Head of caudate nucleus (tissue), 42 donors: Measurements from ENCODE around the gene SPTA1.
"Not testable (repeated sequence)": the region's sequence is repeated elsewhere in the genome, so short reads cannot be mapped to it uniquely, and the experiment has no call there.

Experiments
- DNase-seq, 42 donors: peaks; one replicate each; pipeline versions ENCODE4 v3.0.0 to v3.0.0-alpha.2; 2020 to 2021; ENCODE audit warnings: mixed read lengths in 7 of 42
- intact Hi-C: fragments of 100-400 bp; cut with DNase I; formaldehyde crosslinking; loops from one replicate; pipeline ENCODE4 v1.15.0; 2022

The SPTA1 gene

DNA sequence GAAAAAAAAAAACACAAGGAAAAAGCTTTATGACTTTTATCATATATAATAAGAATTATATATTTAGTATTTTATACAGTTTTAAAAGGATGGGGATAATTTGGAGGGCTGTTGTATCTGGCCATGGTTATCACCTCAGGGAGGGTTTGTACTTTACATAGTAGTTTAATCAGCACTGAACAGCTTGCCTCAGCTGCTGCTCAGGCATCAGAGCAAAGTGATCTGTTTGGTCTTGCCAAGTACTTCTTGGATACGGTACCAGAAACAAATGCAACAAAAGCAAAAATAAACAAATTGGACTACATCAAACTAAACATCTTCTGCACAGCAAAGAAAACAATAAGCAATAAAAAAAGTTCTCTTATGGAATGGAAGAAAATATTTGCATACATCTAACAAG is 2.6 kb upstream of the SPTA1 start:
- DNase-seq: no peak
- intact Hi-C loops: no loop called here

GRCh38 chr1:158688343-158688742 is 1.8 kb upstream of the SPTA1 start:
- DNase-seq, intact Hi-C loops: not testable (repeated sequence)

DNA sequence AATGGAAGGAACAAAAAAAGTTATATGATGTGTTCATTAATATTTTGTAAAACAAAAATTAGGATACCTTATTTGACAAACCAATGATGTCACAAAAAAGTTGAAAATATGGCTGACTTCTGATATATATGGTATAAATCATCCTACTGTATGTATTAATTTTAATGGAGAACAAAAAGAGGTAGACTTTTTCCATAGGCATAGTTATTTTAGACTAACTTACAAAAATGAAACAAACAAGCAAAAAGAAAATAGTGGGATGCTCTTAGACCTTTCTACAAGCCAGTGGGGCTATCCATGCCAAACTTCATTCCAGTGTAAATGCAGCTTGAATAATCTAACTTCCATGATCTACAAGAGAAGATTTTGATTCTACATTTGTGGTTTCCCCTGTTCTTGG is 522 bp upstream of the SPTA1 start:
- intact Hi-C loops: no loop called here
- DNase-seq: no peak

DNA sequence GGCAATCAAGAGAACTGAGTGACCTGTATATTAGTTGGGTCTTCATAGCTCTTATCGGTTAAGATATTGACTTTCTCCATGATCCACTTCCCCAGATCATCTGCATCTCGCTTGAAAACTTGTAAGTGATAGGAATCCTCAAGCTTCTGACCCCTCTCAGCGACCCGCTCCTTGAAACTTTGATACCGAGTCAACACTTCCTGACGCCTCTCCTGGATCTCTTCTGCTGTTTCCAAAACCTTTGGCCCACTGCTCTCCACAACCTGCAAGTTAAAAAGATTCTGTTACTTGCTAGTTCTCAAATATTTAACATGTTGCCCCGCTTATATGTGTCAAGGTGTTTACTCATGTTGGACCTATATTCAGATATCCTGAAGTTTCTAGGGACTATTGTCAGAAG is 1.4 kb downstream of the SPTA1 start:
- intact Hi-C loops: no loop called here
- no peak for DNase-seq

DNA sequence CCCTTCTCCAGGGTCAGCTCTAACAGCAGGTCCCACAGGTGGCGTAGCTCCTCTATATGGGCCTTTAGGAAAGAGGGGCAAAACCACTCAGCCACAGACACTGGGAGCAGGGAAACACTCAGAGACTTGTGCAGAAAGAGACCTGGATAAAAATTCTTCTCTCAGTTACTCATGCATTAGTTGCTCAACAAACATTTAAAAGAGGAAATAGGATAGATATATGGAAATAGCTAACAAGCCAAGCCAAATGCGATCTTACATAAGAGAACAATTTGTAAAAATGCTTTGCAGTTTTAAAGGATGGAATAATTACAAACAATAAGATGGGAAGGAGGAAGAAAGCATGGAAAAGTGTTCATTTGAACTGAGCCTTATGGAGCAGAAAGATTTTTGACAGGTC is 4.9 kb downstream of the SPTA1 start:
- intact Hi-C loops: no loop called here
- DNase-seq: no peak

DNA sequence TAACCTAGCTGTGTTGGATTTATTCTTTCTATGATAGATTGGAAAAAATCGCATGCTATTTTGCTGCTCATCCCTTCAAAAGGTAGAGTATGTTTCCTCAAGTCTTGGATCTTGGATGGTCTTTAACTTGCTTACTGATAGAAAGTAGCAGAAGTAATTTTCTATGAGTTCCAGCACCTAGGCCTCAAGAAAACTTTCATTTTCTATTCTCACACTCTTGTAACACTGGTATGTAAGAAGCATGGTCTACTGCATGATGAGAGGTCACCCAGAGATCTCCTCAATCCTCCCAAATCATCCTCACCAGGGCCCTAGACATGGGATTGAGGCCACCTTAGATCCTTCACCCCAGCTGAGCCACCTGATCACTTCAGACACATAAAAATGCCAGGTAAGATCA is 7.2 kb downstream of the SPTA1 start:
- intact Hi-C loops: no loop called here
- no peak for DNase-seq

DNA sequence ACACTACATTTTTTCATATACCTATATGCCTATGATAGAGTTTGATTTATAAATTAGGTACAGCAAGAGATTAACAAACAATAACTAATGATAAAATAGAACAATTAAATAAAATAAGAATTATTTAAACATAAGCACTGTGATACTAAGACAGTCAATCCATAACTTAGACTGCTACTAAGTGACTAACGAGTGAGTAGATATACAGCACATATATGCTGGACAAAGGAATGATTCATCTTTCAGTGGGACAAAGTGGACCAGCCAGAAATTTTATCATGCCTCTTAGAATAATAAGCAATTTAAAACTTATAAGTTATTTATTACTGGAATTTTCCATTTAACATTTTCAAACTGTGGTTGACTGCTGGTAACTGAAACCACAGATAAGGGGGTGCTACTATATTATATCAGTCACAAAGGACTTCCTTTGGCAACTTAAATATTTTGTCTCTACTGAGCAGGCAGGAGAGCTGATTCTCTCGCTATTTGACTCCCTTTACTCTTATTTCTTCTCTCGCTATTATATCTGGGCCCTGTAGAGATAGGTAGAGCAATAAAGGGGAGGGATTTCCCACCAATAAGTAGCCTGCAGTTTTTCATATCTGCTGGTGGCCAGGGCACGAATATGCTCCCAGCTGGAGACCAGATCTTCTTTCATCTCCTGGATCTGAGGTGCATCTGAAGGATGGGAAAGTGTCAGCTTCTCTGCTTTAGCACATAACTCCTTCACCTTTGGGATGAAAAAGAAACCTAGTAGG is 10.8 kb downstream of the SPTA1 start:
- DNase-seq: no peak
- intact Hi-C loops: no loop called here

- intact Hi-C loops: no loop called here
- DNase-seq: no peak
These were observed 12.2 kb downstream of the SPTA1 start for GRCh38 chr1:158674302-158674701.

DNA sequence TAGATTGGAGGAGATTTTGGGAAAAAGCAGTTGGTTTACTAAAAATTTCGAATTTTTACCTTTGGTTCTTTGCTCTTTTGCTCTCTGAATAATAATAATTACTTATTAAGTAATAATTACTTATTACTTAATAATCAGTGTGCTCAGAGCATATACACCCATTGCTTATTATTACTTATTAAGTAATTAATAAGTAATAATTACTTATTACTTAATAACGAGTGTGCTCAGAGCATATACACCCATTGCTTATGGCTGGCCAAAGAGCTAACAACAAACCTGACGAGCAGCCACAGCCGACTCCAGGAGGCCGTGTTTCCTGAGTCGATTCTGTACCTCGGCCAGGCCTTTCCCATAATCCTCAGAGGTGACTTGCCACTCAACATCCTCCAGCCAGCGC is 20.5 kb downstream of the SPTA1 start:
- intact Hi-C loops: no loop called here
- no peak for DNase-seq

- intact Hi-C loops: no loop called here
- no peak for DNase-seq
These were observed 31.9 kb downstream of the SPTA1 start for GRCh38 chr1:158654571-158654970.

DNA sequence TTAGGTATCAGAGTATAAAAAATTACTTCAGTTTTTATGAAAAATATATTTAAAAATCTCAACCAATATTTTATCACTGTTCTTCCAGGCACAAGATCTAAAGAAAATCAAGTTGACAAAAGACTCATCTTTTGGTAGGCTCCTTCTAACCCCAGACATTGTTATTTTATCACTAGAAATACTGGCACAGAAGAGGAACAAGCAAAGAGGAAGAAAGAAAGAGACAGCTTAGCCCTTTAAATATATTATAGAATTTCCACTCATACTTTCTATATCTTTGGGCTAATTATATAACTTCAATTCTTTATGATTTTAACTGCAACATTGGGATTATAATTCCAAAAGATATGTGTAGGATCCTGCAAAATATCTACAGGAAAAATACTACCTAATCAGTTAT is 32.4 kb downstream of the SPTA1 start:
- intact Hi-C loops: no loop called here
- DNase-seq: no peak

GRCh38 chr1:158652721-158653334 is 33.7 kb downstream of the SPTA1 start:
- intact Hi-C loops: no loop called here

DNA sequence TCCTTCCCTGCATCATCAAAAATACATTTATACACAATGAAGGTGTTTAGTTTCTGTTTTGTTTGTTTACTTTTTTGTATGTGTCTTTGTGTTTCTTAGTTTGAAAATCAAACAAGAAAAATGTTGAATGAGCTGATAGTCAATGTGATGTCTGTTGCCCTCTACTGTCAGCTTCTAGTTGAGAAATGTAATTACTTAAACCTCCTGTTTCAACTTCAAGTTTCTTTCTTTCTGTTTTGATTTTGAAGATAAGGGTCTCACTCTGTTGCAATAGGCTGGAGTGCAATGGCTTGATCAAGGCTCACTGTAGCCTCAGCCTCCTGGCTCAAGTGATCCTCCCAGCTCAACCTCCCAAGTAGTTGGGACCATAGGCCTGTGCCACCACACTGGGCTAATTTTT is 37.5 kb downstream of the SPTA1 start:
- intact Hi-C loops: no loop called here
- no peak for DNase-seq

More at GRCh38 chr1:158652721-158653334, 33.7 kb downstream of the SPTA1 start:
- DNase-seq: no peak

DNA sequence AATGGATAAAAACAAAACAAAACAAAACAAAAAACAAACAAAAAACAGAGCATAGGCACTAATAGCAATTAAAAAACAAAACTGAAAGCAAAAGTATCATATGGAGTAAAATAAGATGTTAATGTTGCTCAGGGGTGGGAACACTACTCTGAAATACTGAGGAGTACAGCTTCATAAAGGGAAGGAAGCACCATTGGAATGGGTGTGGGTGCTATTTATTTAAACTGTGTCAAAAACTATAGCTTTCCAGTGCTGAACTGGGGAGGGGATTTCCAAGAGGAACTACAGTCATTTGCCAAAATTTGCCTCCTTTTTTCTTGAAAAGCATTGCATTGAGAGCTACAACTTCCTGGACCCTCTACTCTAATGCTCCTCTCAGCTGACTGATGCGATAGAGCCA is 40.0 kb downstream of the SPTA1 start:
- intact Hi-C loops: no loop called here
- DNase-seq: no peak

- DNase-seq: no peak
- intact Hi-C loops: no loop called here
These were observed 42.1 kb downstream of the SPTA1 start for GRCh38 chr1:158644449-158644848.

DNA sequence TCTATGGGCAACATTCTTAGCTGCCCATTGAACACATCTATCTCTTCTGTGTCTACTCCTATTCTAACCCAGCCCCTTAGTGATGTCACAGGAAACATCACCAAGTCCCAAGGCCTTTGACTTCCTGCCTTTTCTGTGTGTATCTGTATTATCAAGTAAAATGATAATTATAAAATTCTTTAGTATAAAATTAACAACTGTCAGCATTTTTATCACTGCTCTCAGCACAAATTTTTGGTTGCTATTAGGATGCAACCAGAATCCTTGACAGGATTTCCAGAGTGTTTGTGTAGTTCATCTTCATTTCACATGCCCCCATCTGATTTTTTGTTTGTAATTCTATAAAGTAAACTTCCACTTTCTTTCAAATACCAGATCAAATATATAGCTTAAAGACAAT is 47.6 kb downstream of the SPTA1 start:
- DNase-seq: no peak
- intact Hi-C loops: no loop called here

- no peak for DNase-seq
- intact Hi-C loops: no loop called here
These were observed 48.4 kb downstream of the SPTA1 start for GRCh38 chr1:158638146-158638545.

GRCh38 chr1:158613764-158614163 is 72.8 kb downstream of the SPTA1 start:
- intact Hi-C loops: no loop called here
- DNase-seq: no peak

GRCh38 chr1:158611916-158612315 is 74.6 kb downstream of the SPTA1 start:
- intact Hi-C loops: no loop called here

DNA sequence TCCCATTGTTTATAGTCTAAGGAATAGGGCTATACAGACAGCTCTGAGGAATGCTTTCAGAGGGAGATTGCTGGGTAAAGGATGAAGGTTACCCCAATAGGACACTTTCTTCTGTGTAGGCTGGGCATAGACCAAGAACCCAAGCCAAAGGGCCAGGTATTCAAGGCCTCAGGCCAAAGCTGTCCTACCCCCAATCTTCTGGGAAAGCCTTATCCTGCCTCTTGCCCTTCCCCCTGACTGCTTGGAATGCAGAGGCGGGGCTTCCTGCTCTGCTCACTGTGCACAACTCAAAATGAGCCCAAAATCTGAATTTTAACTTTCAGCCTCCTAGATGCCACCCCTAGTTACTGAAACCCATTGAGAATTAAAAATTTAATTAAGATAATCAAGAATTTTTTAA is 79.2 kb downstream of the SPTA1 start:
- intact Hi-C loops: no loop called here
- DNase-seq: no peak

More at GRCh38 chr1:158611916-158612315, 74.6 kb downstream of the SPTA1 start:
- no peak for DNase-seq

DNA sequence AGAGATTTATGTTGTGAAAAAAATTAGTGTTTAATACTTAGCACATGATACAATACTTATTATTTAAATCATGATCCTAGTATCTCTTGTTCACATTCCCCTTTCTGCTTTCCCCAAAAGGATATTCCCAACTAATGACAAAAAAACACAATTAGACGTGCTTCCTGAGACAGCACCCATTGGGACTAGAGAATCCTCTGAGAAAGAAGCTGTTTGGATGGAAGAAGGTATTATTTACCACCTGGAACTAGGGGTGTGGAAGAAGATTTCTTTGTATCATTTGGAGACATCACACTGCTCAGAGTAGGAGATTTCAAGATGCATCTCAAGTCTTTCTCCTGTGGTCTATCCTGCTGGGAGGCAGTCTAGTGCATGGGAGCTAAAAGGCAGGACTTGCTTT is 81.5 kb downstream of the SPTA1 start, which contains the start of gene OR10Z1:
Gene OR10Z1 (plus strand): TSS at position 301 of the 400 bp plus-strand sequence. CDS start 1,171 bp downstream, outside the sequence.
- intact Hi-C loops: no loop called here
- DNase-seq: no peak
